ENCODE results near the gene ERI3. TPM values are rescaled to one million over a fixed set of nuclear protein-coding genes. Genes with fewer than 3 reads are reported as not detected.

ERI3 gene
- total RNA-seq, 1 donor from 2014 or later, result 39.3 TPM

DNA sequence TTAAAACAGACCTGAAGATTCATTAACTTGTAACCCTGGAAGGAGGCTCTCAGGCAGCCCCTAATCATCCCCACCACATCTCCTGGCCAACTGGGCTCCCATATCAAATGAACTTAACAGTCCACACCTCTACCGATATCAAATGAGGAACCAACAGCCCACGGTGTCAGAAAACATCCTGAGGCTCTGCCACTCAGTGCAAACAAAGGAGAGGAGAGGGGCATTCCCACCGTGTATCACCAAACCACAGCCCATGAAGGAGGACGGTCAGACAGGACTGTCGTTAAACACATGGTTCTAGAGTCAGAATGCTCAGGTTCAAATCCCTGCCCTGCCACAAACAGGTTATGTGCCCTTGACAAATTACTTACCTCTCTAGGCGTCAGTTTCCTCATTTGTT, 52.5 kb downstream of the ERI3 start:
- no peak overlapping the region for H3K4me3 ChIP-seq
- H3K27me3 ChIP-seq, result no peaks in the 10 kb centered on the region
- H3K27ac ChIP-seq, result no peak overlapping the region
- no peaks in the 10 kb centered on the region for H3K4me1 ChIP-seq
- H3K36me3 ChIP-seq, result peaks cover 0 to 41% of the 10 kb centered on the region in 2 donors
- no peaks in the 10 kb centered on the region for H3K9me3 ChIP-seq
- intact Hi-C loops (cut with DNase I), result no loop called here
- TF ChIP-seq POLR2AphosphoS5 (IDR thresholded peaks at IDR 0.05; ENCODE audit: insufficient read depth in 1 of 2, low read depth in 1 of 2), result no peak
- no peak for TF ChIP-seq POLR2A (IDR thresholded peaks at IDR 0.05)
- TF ChIP-seq CTCF (IDR thresholded peaks at IDR 0.05), result no peak
- DNase-seq (ENCODE audit: extremely low spot score in 2 of 2), result no peak

DNA sequence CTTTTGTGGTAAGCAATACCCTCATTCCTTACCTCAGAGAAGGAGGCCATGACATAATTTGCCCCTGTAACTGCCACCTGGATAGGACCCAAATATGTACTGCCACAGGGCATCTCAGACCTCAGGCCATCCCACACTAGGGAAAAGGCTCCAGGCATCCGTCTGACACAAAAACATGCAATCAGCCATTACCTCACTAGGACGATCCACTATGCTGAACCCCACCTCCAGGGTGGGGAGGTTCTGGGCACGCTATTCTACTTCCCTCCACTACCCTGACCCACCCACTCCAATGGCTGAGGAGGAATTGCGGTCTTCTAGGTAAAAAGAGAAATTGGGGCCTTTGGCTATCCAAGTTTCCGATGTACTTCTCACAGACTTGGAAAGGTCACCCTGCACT, 53.6 kb downstream of the ERI3 start:
- Histone ChIP-seq H3K4me1 (no peaks in the 10 kb centered on the region), H3K36me3 (peaks cover 0 to 35% of the 10 kb centered on the region in 2 donors), H3K27ac (no peak overlapping the region), H3K9me3 (no peaks in the 10 kb centered on the region), H3K27me3 (no peaks in the 10 kb centered on the region), H3K4me3 (no peak overlapping the region)
- no peak for TF ChIP-seq CTCF (IDR thresholded peaks at IDR 0.05)
- no peak for TF ChIP-seq POLR2A (IDR thresholded peaks at IDR 0.05)
- no peak for TF ChIP-seq POLR2AphosphoS5 (IDR thresholded peaks at IDR 0.05; ENCODE audit: insufficient read depth in 1 of 2, low read depth in 1 of 2)
- DNase-seq (ENCODE audit: extremely low spot score in 2 of 2), result no peak
- intact Hi-C loops (cut with DNase I), result no loop called here

- Histone ChIP-seq H3K27me3 (no peaks in the 10 kb centered on the region), H3K9me3 (no peaks in the 10 kb centered on the region), H3K36me3 (peaks cover 0 to 35% of the 10 kb centered on the region in 2 donors), H3K4me1 (no peaks in the 10 kb centered on the region), H3K27ac (no peak overlapping the region), H3K4me3 (no peak overlapping the region)
- TF ChIP-seq POLR2AphosphoS5 (IDR thresholded peaks at IDR 0.05; ENCODE audit: insufficient read depth in 1 of 2, low read depth in 1 of 2) (no peak), CTCF (IDR thresholded peaks at IDR 0.05) (no peak)
- DNase-seq (ENCODE audit: extremely low spot score in 2 of 2), result no peak
- intact Hi-C loops (cut with DNase I), result no loop called here
Measured at GRCh38 chr1:44300852-44301251, 54.2 kb downstream of the ERI3 start.

GRCh38 chr1:44297695-44298400, 57.2 kb downstream of the ERI3 start:
- H3K4me1 ChIP-seq, result peaks cover 14% of the 10 kb centered on the region
- H3K27me3 ChIP-seq, result no peaks in the 10 kb centered on the region
- no peak overlapping the region for H3K4me3 ChIP-seq
- H3K36me3 ChIP-seq, result peaks cover 0 to 26% of the 10 kb centered on the region in 2 donors
- TF ChIP-seq POLR2AphosphoS5 (IDR thresholded peaks at IDR 0.05; ENCODE audit: insufficient read depth in 1 of 2, low read depth in 1 of 2) (no peak), POLR2A (IDR thresholded peaks at IDR 0.05) (no peak), CTCF (IDR thresholded peaks at IDR 0.05) (no peak)
- intact Hi-C loops (cut with DNase I), result no loop called here
- DNase-seq (ENCODE audit: extremely low spot score in 2 of 2), result no peak
- no peak overlapping the region for H3K27ac ChIP-seq
- H3K9me3 ChIP-seq, result no peaks in the 10 kb centered on the region

DNA sequence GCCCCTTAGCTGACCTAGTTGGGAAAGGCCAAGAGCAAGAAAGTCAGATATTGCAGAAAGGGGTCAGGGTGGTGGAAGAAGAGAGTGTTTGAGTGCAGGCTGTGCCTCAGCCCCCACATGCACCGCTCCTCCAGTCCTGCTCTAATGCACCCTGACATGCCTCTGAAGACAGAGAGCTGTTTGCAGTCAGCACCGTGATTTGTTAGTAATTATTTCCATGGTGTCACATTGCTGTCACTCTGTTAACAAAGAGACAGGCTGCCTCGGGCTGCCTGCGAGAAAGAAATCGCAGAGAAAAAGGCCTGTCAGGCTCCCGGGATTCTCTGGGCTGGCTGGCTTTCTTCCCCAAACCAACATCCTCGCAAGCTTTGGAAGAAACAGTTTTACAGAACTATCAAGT, 58.3 kb downstream of the ERI3 start:
- no peak overlapping the region for H3K27ac ChIP-seq
- H3K4me1 ChIP-seq, result peaks cover 14% of the 10 kb centered on the region
- TF ChIP-seq POLR2AphosphoS5 (IDR thresholded peaks at IDR 0.05; ENCODE audit: insufficient read depth in 1 of 2, low read depth in 1 of 2), result no peak
- TF ChIP-seq CTCF (IDR thresholded peaks at IDR 0.05), result no peak
- no peak for TF ChIP-seq POLR2A (IDR thresholded peaks at IDR 0.05)
- H3K27me3 ChIP-seq, result no peaks in the 10 kb centered on the region
- intact Hi-C loops (cut with DNase I), result no loop called here
- no peaks in the 10 kb centered on the region for H3K9me3 ChIP-seq
- H3K36me3 ChIP-seq, result peaks cover 0 to 22% of the 10 kb centered on the region in 2 donors
- DNase-seq (ENCODE audit: extremely low spot score in 2 of 2), result no peak
- H3K4me3 ChIP-seq, result no peak overlapping the region

All from vagina (tissue), 2 donors.